ENCODE measurements around the gene IFFO2. TPM values are rescaled to one million over a fixed set of nuclear protein-coding genes. Genes with fewer than 3 reads are reported as not detected.

Gene IFFO2
- total and polyA plus RNA-seq, 8 donors: 13.9 to 38.4 (median 24.3) TPM

DNA sequence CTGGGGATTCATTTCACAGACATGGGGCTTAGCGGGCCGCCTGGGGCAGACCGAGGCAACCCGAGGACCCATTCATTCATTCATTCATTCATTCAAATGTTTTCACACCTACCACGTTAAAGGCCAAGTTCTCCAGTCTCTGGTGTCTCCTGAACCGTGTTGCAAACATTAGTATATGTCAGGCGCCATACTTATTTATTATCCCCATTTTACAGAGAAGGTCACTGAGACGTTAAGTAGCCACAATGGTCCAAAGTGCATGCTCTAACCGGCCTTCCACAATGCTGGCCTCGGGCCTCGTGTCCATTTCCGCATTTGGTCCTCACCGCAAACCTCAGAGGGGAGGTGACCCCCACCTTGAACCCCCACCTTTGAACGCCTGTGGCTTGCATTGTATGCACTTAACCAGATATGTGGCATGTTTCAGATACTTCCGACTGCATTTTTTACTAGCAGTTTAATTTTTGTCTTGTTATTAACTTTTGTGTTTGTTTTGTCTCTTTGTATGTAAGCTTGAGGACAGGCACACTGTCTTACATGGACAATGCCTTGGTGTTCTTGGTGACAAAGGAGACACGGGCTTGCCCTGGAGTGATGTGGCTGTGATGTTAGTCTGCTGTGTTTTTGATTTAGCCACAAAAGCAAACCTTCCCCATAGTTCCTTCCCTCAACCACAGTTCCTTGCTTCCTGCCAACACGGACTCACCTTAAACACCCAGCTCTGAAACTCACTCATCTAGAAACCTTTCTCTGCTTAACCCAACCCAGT is 1.2 kb upstream of the IFFO2 start:
- TF ChIP-seq, protein P1, sequence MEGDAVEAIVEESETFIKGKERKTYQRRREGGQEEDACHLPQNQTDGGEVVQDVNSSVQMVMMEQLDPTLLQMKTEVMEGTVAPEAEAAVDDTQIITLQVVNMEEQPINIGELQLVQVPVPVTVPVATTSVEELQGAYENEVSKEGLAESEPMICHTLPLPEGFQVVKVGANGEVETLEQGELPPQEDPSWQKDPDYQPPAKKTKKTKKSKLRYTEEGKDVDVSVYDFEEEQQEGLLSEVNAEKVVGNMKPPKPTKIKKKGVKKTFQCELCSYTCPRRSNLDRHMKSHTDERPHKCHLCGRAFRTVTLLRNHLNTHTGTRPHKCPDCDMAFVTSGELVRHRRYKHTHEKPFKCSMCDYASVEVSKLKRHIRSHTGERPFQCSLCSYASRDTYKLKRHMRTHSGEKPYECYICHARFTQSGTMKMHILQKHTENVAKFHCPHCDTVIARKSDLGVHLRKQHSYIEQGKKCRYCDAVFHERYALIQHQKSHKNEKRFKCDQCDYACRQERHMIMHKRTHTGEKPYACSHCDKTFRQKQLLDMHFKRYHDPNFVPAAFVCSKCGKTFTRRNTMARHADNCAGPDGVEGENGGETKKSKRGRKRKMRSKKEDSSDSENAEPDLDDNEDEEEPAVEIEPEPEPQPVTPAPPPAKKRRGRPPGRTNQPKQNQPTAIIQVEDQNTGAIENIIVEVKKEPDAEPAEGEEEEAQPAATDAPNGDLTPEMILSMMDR (IDR thresholded peaks at IDR 0.05): no peak
- H3K4me3 ChIP-seq: peak overlapping the region in 3 of 4 donors; percentile 56 to 91 (median 84)
- peaks cover 0 to 15% (median 13%) of the 10 kb centered on the region in 3 donors for H3K4me1 ChIP-seq
- peak overlapping the region; percentile 53 to 67 (median 66) for H3K27ac ChIP-seq
- H3K36me3 ChIP-seq: no peaks in the 10 kb centered on the region
- DNase-seq: peak in 1 of 6 donors; percentile 41
- FAIRE-seq: no peak
- no peak for ATAC-seq
- no peaks in the 10 kb centered on the region for H3K9me3 ChIP-seq
- intact Hi-C loops (cut with DNase I): loop anchor here in 1 of 3 donors (10.0 kb wide), 1 partner anchor 53 kb away; the partner anchor contains the start of gene ALDH4A1
- 61% methylated on average over 17 of the region's 17 CpGs for WGBS, 2 donors
- H3K27me3 ChIP-seq: no peaks in the 10 kb centered on the region

DNA sequence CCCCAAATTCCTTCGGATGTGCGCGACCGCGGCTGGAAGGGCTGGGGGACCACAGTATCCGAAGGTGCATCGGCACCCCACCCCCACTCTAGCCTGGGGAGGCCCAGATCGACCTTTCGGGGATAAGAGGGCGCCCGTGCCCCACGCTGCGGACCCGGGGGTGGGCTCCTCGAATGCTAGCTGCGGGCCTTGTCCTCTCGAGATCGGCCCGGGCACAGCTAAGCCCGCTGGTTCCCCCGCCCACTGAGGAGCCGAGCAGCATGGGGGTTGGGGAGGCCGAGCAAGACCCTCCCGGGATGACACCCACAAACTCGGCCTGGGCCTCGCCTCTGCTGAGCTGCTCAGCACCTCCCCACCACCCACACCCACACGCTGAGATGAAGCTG is 653 bp upstream of the IFFO2 start:
- peaks cover 0 to 16% (median 7%) of the 10 kb centered on the region in 3 donors for H3K4me1 ChIP-seq
- no peak for FAIRE-seq
- H3K27me3 ChIP-seq: no peaks in the 10 kb centered on the region
- peak overlapping the region; percentile 56 to 91 (median 82) for H3K4me3 ChIP-seq
- ATAC-seq: peak; percentile 0 to 4 (median 0)
- H3K27ac ChIP-seq: peak overlapping the region; percentile 53 to 67 (median 66)
- WGBS, 2 donors: 9 to 10% methylated on average over 27 of the region's 27 CpGs
- no peaks in the 10 kb centered on the region for H3K36me3 ChIP-seq
- TF ChIP-seq, protein P1 (IDR thresholded peaks at IDR 0.05): no peak
- H3K9me3 ChIP-seq: no peaks in the 10 kb centered on the region
- peak in 3 of 6 donors; percentile 55 to 75 (median 72) for DNase-seq
- intact Hi-C loops (cut with DNase I): loop anchor here in 1 of 3 donors (10.0 kb wide), 1 partner anchor 52 kb away; the partner anchor contains the start of gene ALDH4A1

DNA sequence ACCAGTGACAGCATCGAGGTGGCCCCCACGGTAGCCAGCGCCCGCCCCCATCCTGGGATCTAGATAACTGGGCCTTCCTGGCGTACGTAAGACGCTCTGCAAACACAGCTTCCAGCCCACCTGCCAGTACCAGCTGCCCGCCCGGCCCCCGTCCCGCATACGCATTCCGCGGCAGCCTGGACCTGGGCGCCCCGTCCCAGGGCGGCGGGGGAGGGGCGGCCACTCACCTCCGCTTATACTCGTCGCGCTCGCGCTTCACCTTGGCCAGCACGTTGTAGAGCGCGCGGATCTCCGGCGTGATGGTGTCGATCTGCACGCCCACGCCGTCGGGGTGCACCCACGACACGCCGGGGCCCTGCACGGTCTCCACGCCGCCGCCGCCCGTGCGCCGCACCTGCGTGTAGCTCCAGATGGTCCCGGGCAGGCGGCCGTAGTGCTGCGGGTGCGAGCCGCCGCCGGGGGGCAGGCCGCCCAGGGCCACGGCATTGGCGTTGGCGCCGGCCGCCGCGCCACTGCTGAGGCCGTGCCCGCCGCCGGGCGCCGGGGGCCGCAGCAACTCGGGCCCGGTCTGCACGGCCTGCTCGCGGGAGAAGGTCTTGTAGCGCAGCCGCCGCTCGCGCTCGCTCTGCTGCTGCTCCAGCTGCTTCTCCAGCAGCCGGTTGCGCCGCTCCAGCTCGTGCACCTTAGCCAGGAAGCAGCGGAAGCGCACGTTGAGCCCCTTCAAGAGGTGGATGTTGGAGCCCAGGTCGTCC is 859 bp downstream of the IFFO2 start:
- TF ChIP-seq, protein P1 (IDR thresholded peaks at IDR 0.05): no peak
- Histone ChIP-seq H3K4me3 (peak overlapping the region; percentile 56 to 91 (median 82)), H3K4me1 (peaks cover 5 to 30% (median 10%) of the 10 kb centered on the region in 3 donors), H3K9me3 (no peaks in the 10 kb centered on the region), H3K27ac (peak overlapping the region; percentile 22 to 78 (median 64)), H3K36me3 (no peaks in the 10 kb centered on the region), H3K27me3 (no peaks in the 10 kb centered on the region)
- DNase-seq (peak; percentile 51 to 87 (median 69)), ATAC-seq (peak; percentile 16 to 43 (median 22)), FAIRE-seq (no peak)
- WGBS, 2 donors: 0 to 1% methylated on average over 57 to 90 of the region's 90 CpGs
- intact Hi-C loops (cut with DNase I): loop anchor here in 1 of 3 donors (10.0 kb wide), 1 partner anchor 51 kb away; the partner anchor contains the start of gene ALDH4A1

DNA sequence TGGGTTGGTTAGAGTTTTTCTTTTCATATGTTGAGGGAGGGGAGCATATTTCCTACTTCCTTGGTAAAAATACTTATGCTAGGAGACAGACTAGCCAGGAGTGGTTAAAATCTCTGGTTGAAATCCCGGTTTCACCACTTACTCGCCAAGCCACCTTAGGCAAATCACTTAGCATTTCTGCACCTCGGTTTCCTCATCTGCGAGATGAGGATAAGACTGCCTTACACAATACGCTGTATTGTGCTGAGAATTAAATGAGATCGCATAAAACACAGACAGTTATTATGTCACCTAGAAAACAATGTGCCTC is 1.4 kb downstream of the IFFO2 start:
- 5 to 8% methylated on average over 6 of the region's 6 CpGs for WGBS, 2 donors
- Histone ChIP-seq H3K27ac (peak overlapping the region; percentile 22 to 78 (median 64)), H3K36me3 (no peaks in the 10 kb centered on the region), H3K4me3 (peak overlapping the region; percentile 56 to 91 (median 82)), H3K27me3 (no peaks in the 10 kb centered on the region), H3K9me3 (no peaks in the 10 kb centered on the region), H3K4me1 (peaks cover 5 to 32% (median 10%) of the 10 kb centered on the region in 3 donors)
- intact Hi-C loops (cut with DNase I): loop anchor here in 1 of 3 donors (10.0 kb wide), 1 partner anchor 50 kb away; the partner anchor contains the start of gene ALDH4A1
- ATAC-seq (no peak), FAIRE-seq (no peak), DNase-seq (no peak)
- TF ChIP-seq, protein P1 (IDR thresholded peaks at IDR 0.05): no peak

All from pancreas (tissue), 10 donors.